ENCODE data around the gene GPHN. TPM values are rescaled to one million over a fixed set of nuclear protein-coding genes. Genes with fewer than 3 reads are reported as not detected.
"Not testable (repeated sequence)": the region's sequence is repeated elsewhere in the genome, so short reads cannot be mapped to it uniquely, and the experiment has no call there.

The GPHN gene
- total and polyA plus RNA-seq, 8 donors = 15.7 to 98.7 (median 35.7) TPM

DNA sequence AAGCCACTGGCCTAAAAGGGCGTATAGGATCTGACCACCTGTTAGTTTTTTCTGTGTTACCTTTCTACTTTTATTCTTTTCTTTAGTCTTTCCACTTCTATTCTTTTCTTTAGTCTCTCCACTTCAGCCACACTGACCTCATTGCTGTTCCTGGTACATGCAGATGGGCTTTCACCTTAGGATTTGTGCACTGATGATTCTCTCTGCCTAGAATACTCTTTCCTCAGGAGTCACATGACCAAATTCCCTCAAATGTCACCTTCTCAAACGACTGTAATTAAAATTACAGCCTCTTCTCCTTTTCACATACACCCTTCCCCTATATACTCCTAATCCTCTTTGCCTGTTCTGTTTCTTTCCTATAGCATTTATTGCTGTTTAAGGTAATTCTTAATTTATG, 36.0 kb downstream of the GPHN start:
- WGBS, 5 donors = 36 to 84% (median 67%) methylated on average over 2 of the region's 2 CpGs
- TF ChIP-seq, protein P1, sequence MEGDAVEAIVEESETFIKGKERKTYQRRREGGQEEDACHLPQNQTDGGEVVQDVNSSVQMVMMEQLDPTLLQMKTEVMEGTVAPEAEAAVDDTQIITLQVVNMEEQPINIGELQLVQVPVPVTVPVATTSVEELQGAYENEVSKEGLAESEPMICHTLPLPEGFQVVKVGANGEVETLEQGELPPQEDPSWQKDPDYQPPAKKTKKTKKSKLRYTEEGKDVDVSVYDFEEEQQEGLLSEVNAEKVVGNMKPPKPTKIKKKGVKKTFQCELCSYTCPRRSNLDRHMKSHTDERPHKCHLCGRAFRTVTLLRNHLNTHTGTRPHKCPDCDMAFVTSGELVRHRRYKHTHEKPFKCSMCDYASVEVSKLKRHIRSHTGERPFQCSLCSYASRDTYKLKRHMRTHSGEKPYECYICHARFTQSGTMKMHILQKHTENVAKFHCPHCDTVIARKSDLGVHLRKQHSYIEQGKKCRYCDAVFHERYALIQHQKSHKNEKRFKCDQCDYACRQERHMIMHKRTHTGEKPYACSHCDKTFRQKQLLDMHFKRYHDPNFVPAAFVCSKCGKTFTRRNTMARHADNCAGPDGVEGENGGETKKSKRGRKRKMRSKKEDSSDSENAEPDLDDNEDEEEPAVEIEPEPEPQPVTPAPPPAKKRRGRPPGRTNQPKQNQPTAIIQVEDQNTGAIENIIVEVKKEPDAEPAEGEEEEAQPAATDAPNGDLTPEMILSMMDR (IDR thresholded peaks at IDR 0.05) = no peak
- TF ChIP-seq POLR2A (IDR thresholded peaks at IDR 0.05) = no peak
- no peak for TF ChIP-seq EP300 (IDR thresholded peaks at IDR 0.05)
- no peak for TF ChIP-seq POLR2AphosphoS5 (IDR thresholded peaks at IDR 0.05)
- Histone ChIP-seq H3K36me3 (no peaks in the 10 kb centered on the region), H3K27ac (no peak overlapping the region), H3K4me3 (no peak overlapping the region), H3K27me3 (no peaks in the 10 kb centered on the region), H3K9me3 (no peaks in the 10 kb centered on the region), H3K4me1 (peaks cover 0 to 14% (median 5%) of the 10 kb centered on the region in 4 donors)
- no peak for DNase-seq
- intact Hi-C loops (cut with DNase I; ENCODE audit: low total_unique reads) = no loop called here

DNA sequence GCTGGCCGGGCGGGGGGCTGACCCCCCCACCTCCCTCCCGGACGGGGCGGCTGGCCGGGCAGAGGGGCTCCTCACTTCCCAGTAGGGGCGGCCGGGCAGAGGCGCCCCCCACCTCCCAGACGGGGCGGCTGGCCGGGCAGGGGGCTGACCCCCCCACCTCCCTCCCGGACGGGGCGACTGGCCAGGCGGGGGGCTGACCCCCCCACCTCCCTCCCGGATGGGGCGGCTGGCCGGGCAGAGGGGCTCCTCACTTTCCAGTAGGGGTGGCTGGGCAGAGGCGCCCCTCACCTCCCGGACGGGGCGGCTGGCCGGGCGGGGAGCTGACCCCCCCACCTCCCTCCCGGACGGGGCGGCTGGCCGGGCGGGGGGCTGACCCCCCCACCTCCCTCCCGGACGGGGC, 37.2 kb downstream of the GPHN start:
- H3K4me3 ChIP-seq; DNase-seq; H3K4me1 ChIP-seq; H3K36me3 ChIP-seq; intact Hi-C loops (cut with DNase I; ENCODE audit: low total_unique reads); H3K27me3 ChIP-seq; H3K9me3 ChIP-seq; H3K27ac ChIP-seq: not testable (repeated sequence)
- WGBS, 5 donors = 95 to 100% (median 97%) methylated on average over 2 to 18 of the region's 32 CpGs; no CpG with 5 or more reads in 1 of the 5 donors

DNA sequence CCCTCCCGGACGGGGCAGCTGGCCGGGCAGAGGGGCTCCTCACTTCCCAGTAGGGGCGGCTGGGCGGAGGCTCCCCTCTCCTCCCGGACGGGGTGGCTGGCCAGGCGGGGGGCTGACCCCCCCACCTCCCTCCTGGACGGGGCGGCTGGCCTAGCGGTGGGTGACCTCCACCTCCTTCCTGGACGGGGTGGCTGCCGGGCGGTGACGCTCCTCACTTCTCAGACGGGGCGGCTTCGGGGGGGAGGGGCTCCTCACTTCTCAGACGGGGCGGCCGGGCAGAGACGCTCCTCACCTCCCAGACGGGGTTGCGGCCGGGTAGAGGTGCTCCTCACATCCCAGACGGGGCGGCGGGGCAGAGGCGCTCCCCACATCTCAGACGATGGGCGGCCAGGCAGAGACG, 37.8 kb downstream of the GPHN start:
- H3K9me3 ChIP-seq; H3K4me3 ChIP-seq; H3K36me3 ChIP-seq; intact Hi-C loops (cut with DNase I; ENCODE audit: low total_unique reads); H3K27ac ChIP-seq; H3K27me3 ChIP-seq; DNase-seq; H3K4me1 ChIP-seq: not testable (repeated sequence)
- 90 to 98% (median 95%) methylated on average over 13 to 29 of the region's 32 CpGs; no CpG with 5 or more reads in 2 of the 5 donors for WGBS, 5 donors

DNA sequence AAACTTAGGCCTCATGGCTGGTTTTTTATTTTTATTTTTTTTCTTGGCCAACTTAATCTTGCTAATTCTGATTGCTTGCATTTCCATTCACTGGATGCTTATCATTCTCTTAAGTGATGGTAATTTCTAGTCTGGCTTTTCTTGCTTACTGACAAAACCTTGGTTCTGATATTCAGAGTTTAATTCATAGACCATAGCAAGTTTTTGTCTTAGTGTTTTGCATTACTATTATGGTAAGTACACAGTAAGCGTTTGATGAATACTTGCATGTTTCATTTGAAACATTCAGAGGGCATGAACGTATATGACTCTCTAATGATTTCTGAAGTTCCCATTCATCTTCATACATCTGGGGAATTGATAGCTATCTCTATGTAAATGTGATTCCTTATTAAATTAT, 55.8 kb downstream of the GPHN start:
- WGBS, 5 donors = 91 to 97% (median 93%) methylated on average over 2 of the region's 2 CpGs
- no peak for DNase-seq
- Histone ChIP-seq H3K9me3 (no peaks in the 10 kb centered on the region), H3K27me3 (no peaks in the 10 kb centered on the region), H3K4me3 (no peak overlapping the region), H3K36me3 (no peaks in the 10 kb centered on the region), H3K4me1 (peaks cover 0 to 19% (median 0%) of the 10 kb centered on the region in 4 donors), H3K27ac (no peak overlapping the region)
- TF ChIP-seq POLR2AphosphoS5 (IDR thresholded peaks at IDR 0.05) = no peak
- TF ChIP-seq, protein P1 (IDR thresholded peaks at IDR 0.05) = no peak
- TF ChIP-seq POLR2A (IDR thresholded peaks at IDR 0.05) = no peak
- TF ChIP-seq EP300 (IDR thresholded peaks at IDR 0.05) = no peak
- intact Hi-C loops (cut with DNase I; ENCODE audit: low total_unique reads) = no loop called here

DNA sequence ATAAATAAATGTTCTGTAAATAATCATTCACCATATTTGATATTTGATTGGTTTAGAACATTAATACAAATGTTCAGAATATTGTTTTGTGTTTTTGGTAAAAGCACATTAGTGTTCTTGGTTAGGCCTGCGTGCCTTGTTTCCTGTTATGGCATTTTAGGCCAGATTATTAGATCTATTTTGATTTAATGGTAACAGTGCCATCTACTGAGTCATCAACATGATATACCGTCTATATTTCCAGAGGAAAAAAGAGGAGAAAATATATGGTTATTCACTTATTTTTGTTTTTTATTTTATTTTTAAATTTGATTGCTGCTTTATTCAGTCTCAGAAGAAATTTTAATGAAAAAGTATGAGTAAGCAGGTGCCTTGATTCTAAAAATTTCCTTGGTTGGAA, 60.3 kb downstream of the GPHN start:
- H3K4me3 ChIP-seq = no peak overlapping the region
- H3K27ac ChIP-seq = no peak overlapping the region
- TF ChIP-seq EP300 (IDR thresholded peaks at IDR 0.05) = no peak
- no peak for TF ChIP-seq POLR2AphosphoS5 (IDR thresholded peaks at IDR 0.05)
- TF ChIP-seq POLR2A (IDR thresholded peaks at IDR 0.05) = no peak
- TF ChIP-seq, protein P1 (IDR thresholded peaks at IDR 0.05) = no peak
- peaks cover 0 to 19% (median 0%) of the 10 kb centered on the region in 4 donors for H3K4me1 ChIP-seq
- no peak for DNase-seq
- H3K27me3 ChIP-seq = no peaks in the 10 kb centered on the region
- no peaks in the 10 kb centered on the region for H3K36me3 ChIP-seq
- intact Hi-C loops (cut with DNase I; ENCODE audit: low total_unique reads) = no loop called here
- WGBS, 5 donors = 51 to 69% (median 63%) methylated on average over 2 of the region's 2 CpGs
- H3K9me3 ChIP-seq = peaks cover 0 to 10% (median 4%) of the 10 kb centered on the region in 4 donors
